A549 treated with Mapracorat at 1 μM for 4 hours (cell line): ENCODE results near the gene ZFAND3. TPM values are rescaled to one million over a fixed set of nuclear protein-coding genes. Genes with fewer than 3 reads are reported as not detected.

Experiments
- total RNA-seq: library from RNA; stranded (reverse); fragments of 200-300 nt; extraction: Qiagen RNA extraction; gene quantifications from 5 replicates; pipeline ENCODE4 v1.2.3, GENCODE V29; 2022

ZFAND3 gene
- total RNA-seq: 47.3 to 56.1 TPM (median 50.8 TPM) in 5 replicates

DNA sequence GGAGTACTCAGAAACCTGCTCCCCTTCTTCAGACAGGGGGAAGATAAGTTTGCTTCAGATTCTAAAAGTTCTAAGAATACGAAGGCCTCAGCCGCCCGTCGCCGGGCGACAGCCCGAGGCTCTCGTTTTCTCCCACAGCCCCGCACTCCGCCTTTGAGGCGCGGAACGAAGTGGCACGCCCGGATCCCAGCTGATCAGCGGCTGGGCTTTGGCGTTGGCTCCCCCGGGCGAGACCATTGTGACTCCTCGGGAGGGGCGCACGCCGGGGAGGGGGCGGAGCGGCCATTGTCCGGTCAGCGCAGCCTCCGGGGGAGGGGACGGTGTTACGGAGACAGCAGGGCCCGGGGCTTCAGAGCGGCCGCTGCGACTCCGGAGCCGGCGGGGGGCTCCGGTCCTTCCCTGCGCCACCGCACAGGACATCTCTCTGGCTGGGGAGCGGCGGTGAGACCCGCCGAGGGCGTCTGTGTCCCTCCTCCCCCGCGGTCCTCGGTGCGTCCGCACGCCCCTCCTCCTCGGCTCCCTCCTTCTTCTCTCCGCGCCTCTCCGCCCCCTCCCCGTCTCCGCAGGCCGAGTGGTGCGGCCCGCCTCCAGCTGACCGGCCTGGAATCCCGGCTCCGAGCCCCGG, at the start of gene ZFAND3:
ZFAND3 (plus strand) TSS at position 551 of the 625 bp plus-strand sequence. CDS start 219 bp downstream, outside the sequence.

Other genes with a start within 250 kb of the ZFAND3 start
- gene MDGA1, start 121.8 kb upstream of the ZFAND3 start, total RNA-seq: 5.1 to 7.1 TPM (median 6.3 TPM) in 5 replicates